Activated CD4-positive, alpha-beta T cell treated with anti-CD3 and anti-CD28 coated beads, Interleukin-2, amount 10 ng/mL, durations not matched to agents 24 days and 14 days (primary cell): ENCODE results near the gene NFS1. TPM values are rescaled to one million over a fixed set of nuclear protein-coding genes. Genes with fewer than 3 reads are reported as not detected.

Experiments
- DNase-seq: peaks from one replicate; pipeline ENCODE4 v3.0.0; 2022
- H3K27ac Mint-ChIP-seq: one replicate; pipeline ENCODE4 v1.8.0; 2022; ENCODE audit warnings: mild to moderate bottlenecking, mixed read lengths
- H3K27me3 Mint-ChIP-seq: one replicate; pipeline ENCODE4 v1.8.0; 2022; ENCODE audit warnings: mixed read lengths
- H3K36me3 Mint-ChIP-seq: one replicate; pipeline ENCODE4 v1.8.0; 2022; ENCODE audit warnings: low read depth, mild to moderate bottlenecking, mixed read lengths
- H3K4me1 Mint-ChIP-seq: one replicate; pipeline ENCODE4 v1.8.0; 2021; ENCODE audit warnings: mixed read lengths
- H3K4me3 Mint-ChIP-seq: one replicate; pipeline ENCODE4 v1.8.0; 2022; ENCODE audit warnings: mild to moderate bottlenecking, moderate library complexity, mixed read lengths
- H3K9me3 Mint-ChIP-seq: one replicate; pipeline ENCODE4 v1.8.0; 2021; ENCODE audit warnings: mixed read lengths
- intact Hi-C: fragments of 100-400 bp; cut with micrococcal nuclease; formaldehyde crosslinking; loops from one replicate; pipeline ENCODE4 v1.15.1; 2023
- total RNA-seq: library from RNA; stranded (reverse); gene quantifications from 2 replicates; pipeline ENCODE4 v1.2.3, GENCODE V29; 2022

Gene NFS1
- total RNA-seq, 1 donor from 2014 or later = 42.8 TPM

- Mint-ChIP-seq H3K27ac (peak overlapping the region; percentile 99), H3K27me3 (no peaks in the 10 kb centered on the region), H3K36me3 (peaks cover 42% of the 10 kb centered on the region), H3K4me3 (peak overlapping the region; percentile 91), H3K9me3 (no peaks in the 10 kb centered on the region), H3K4me1 (peaks cover 48% of the 10 kb centered on the region)
- intact Hi-C loops = loop anchor here (1.0 to 5.0 kb wide), 3 partner anchors 46 to 290 kb away; partner anchors contain the start of gene SCAND1
- DNase-seq = peak; percentile 62
Observed at GRCh38 chr20:35662551-35662950, 36.6 kb downstream of the NFS1 start.

- peaks cover 49% of the 10 kb centered on the region for H3K36me3 Mint-ChIP-seq
- H3K4me1 Mint-ChIP-seq = peaks cover 54% of the 10 kb centered on the region
- no peaks in the 10 kb centered on the region for H3K27me3 Mint-ChIP-seq
- intact Hi-C loops = loop anchor here (1.0 to 5.0 kb wide), 3 partner anchors 46 to 290 kb away; partner anchors contain the start of gene SCAND1
- H3K9me3 Mint-ChIP-seq = no peaks in the 10 kb centered on the region
- no peak for DNase-seq
- H3K4me3 Mint-ChIP-seq = peak overlapping the region; percentile 91
- H3K27ac Mint-ChIP-seq = peak overlapping the region; percentile 99
Observed at GRCh38 chr20:35661908-35662307, 37.2 kb downstream of the NFS1 start.

- Mint-ChIP-seq H3K9me3 (no peaks in the 10 kb centered on the region), H3K27ac (peak overlapping the region; percentile 99), H3K36me3 (peaks cover 52% of the 10 kb centered on the region), H3K4me1 (peaks cover 57% of the 10 kb centered on the region), H3K27me3 (no peaks in the 10 kb centered on the region), H3K4me3 (peak overlapping the region; percentile 91)
- DNase-seq = peak; percentile 62
- intact Hi-C loops = loop anchor here (5.0 kb wide), 2 partner anchors 59 to 291 kb away; partner anchors contain the start of gene SCAND1
Observed at GRCh38 chr20:35661053-35661452, 38.1 kb downstream of the NFS1 start.

DNA sequence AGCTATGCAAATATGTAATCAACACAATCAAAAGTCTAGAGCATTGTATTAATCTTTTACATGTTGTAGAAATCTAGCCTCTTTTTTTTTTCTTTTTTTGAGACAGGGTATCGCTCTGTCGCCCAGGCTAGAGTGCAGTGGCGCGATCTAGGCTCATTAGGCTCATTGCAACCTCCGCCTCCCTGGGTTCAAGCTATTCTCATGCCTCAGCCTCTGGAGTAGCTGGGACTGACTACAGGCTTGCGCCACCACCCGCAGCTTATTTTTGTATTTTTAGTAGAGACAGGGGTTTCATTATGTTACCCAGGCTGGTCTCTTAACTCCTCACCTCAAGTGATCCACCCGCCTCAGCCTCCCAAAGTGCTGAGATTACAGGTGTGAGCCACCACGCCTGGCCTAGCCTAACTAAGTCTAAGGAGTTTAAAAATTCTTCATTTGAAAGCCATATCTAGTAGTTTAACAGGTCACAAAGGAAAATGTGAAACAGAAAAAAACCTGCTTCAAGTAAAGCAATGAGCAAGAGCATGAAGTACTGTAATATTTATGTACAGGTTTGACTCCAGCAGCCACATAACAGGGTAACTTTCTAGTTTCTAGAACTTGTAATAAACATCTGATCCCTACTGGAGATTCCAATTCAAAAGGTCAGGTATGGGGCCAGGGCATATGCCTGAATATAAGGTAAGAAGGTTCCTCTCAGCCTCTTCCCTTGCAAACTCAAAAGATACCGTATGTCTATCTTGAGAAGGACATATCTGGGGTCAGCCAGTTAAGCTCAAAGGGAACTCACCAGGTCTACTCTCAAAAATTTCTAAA lies 38.8 kb downstream of the NFS1 start:
- peak overlapping the region; percentile 91 for H3K4me3 Mint-ChIP-seq
- intact Hi-C loops = loop anchor here (1.0 to 5.0 kb wide), 4 partner anchors 10 to 292 kb away; partner anchors contain the start of gene SCAND1
- peaks cover 53% of the 10 kb centered on the region for H3K36me3 Mint-ChIP-seq
- DNase-seq = peak; percentile 60
- peaks cover 57% of the 10 kb centered on the region for H3K4me1 Mint-ChIP-seq
- peak overlapping the region; percentile 99 for H3K27ac Mint-ChIP-seq
- no peaks in the 10 kb centered on the region for H3K9me3 Mint-ChIP-seq
- H3K27me3 Mint-ChIP-seq = no peaks in the 10 kb centered on the region

DNA sequence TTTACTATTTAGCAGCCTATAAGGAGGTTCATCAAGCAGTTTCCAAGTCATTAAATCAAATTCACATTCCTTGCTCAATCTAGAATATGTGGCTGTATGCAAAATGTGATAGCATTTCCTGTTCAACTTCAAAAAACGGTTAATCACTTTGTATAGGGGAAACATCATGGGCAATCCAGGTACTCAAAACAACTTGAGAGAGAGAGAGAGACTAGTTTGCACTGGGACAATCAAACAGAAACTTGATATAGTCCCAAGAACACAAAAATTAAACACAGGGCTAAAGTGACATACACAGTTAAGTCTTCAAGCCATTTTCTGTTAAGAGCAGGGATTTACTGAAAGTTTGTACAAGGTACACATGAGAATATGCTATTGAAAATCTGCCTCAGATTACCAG lies 41.9 kb downstream of the NFS1 start:
- no peak for DNase-seq
- H3K4me1 Mint-ChIP-seq = peaks cover 42% of the 10 kb centered on the region
- no peaks in the 10 kb centered on the region for H3K9me3 Mint-ChIP-seq
- peak overlapping the region; percentile 70 for H3K27ac Mint-ChIP-seq
- H3K27me3 Mint-ChIP-seq = no peaks in the 10 kb centered on the region
- H3K36me3 Mint-ChIP-seq = peaks cover 35% of the 10 kb centered on the region
- intact Hi-C loops = no loop called here
- H3K4me3 Mint-ChIP-seq = peak overlapping the region; percentile 58

DNA sequence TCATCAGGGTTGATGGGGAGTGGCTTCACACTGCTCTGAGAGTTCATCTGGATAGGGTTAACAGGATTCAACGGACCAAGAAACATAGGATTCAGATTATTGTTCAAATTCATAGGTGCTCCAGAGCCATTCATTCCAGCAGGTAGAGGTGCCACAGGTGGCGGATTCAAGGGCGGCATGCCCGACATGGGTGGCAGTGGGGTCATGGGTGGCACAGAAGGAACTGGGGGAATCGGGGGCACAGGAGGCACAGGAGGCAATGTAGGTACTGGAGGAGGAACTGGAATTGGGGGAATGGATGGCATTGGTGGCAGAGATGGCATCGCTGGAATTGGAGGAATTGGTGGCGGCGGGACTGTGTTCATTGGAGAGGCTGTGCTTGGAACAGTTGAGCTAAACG lies 44.7 kb downstream of the NFS1 start:
- intact Hi-C loops = no loop called here
- peaks cover 38% of the 10 kb centered on the region for H3K36me3 Mint-ChIP-seq
- no peak overlapping the region for H3K27ac Mint-ChIP-seq
- no peak for DNase-seq
- H3K27me3 Mint-ChIP-seq = no peaks in the 10 kb centered on the region
- H3K4me1 Mint-ChIP-seq = peaks cover 29% of the 10 kb centered on the region
- no peak overlapping the region for H3K4me3 Mint-ChIP-seq
- H3K9me3 Mint-ChIP-seq = no peaks in the 10 kb centered on the region

DNA sequence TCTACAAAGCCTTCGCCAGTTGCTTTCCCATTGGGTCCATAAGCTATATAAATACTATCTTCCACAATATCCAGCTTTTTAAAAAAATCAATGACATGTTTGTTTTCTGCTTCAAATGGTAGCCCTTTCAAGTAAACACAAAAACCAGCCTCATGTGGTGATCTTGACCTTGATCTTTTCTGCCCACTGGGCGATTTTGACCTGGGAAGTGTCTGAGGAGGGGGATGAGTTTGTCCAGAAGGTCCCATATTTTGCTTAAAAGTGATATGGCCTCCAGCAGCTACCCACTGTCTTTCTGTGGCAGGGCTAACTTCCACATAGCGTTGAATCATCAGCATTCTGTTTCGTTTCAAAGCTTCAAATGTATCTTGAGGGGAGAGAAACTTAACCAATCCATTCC lies 45.3 kb downstream of the NFS1 start:
- Mint-ChIP-seq H3K27ac (no peak overlapping the region), H3K4me3 (no peak overlapping the region), H3K27me3 (no peaks in the 10 kb centered on the region), H3K36me3 (peaks cover 37% of the 10 kb centered on the region), H3K9me3 (no peaks in the 10 kb centered on the region), H3K4me1 (peaks cover 26% of the 10 kb centered on the region)
- intact Hi-C loops = no loop called here
- no peak for DNase-seq

- no peaks in the 10 kb centered on the region for H3K9me3 Mint-ChIP-seq
Observed at GRCh38 chr20:35653430-35653734, 45.8 kb downstream of the NFS1 start.

GRCh38 chr20:35652641-35653429 lies 46.3 kb downstream of the NFS1 start:
- Mint-ChIP-seq H3K4me1 (peaks cover 25% of the 10 kb centered on the region), H3K27ac (no peak overlapping the region), H3K36me3 (peaks cover 44% of the 10 kb centered on the region), H3K9me3 (no peaks in the 10 kb centered on the region), H3K4me3 (no peak overlapping the region), H3K27me3 (no peaks in the 10 kb centered on the region)
- intact Hi-C loops = no loop called here
- DNase-seq = no peak

More at GRCh38 chr20:35653430-35653734, 45.8 kb downstream of the NFS1 start:
- no peak overlapping the region for H3K27ac Mint-ChIP-seq
- peaks cover 39% of the 10 kb centered on the region for H3K36me3 Mint-ChIP-seq
- H3K4me3 Mint-ChIP-seq = no peak overlapping the region
- intact Hi-C loops = no loop called here
- peaks cover 26% of the 10 kb centered on the region for H3K4me1 Mint-ChIP-seq
- DNase-seq = no peak
- H3K27me3 Mint-ChIP-seq = no peaks in the 10 kb centered on the region

DNA sequence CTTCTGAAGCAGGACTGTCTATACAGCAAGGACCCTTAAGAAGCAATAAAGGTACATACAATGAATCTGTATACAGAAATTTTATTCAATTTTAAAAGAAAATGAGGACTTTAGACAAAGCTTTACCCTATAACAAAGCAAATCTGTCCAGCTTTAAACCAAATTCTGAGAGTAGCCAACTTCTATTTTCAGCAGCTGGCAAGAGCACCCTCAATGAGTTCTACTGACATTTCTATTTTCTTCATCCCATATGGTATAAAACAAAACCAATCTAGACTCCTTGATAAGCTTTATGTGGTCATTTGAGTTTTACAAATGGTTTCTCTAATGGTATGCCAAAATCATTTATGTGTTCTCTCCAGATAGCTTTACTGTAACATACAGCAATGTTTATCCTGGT lies 47.2 kb downstream of the NFS1 start:
- H3K9me3 Mint-ChIP-seq = no peaks in the 10 kb centered on the region
- no peak overlapping the region for H3K4me3 Mint-ChIP-seq
- H3K4me1 Mint-ChIP-seq = peaks cover 23% of the 10 kb centered on the region
- no peak for DNase-seq
- intact Hi-C loops = no loop called here
- H3K36me3 Mint-ChIP-seq = peaks cover 42% of the 10 kb centered on the region
- no peaks in the 10 kb centered on the region for H3K27me3 Mint-ChIP-seq
- no peak overlapping the region for H3K27ac Mint-ChIP-seq

GRCh38 chr20:35650632-35651031 lies 48.5 kb downstream of the NFS1 start:
- DNase-seq = no peak
- Mint-ChIP-seq H3K36me3 (peaks cover 38% of the 10 kb centered on the region), H3K27ac (peak overlapping the region; percentile 11), H3K9me3 (no peaks in the 10 kb centered on the region), H3K4me1 (peaks cover 24% of the 10 kb centered on the region), H3K4me3 (no peak overlapping the region), H3K27me3 (no peaks in the 10 kb centered on the region)
- intact Hi-C loops = loop anchor here (1.0 kb wide), 1 partner anchor 10 kb away; no protein-coding TSS in a partner anchor

GRCh38 chr20:35648836-35649235 lies 50.3 kb downstream of the NFS1 start:
- Mint-ChIP-seq H3K4me1 (peaks cover 29% of the 10 kb centered on the region), H3K27me3 (no peaks in the 10 kb centered on the region), H3K9me3 (no peaks in the 10 kb centered on the region), H3K36me3 (peaks cover 40% of the 10 kb centered on the region), H3K27ac (peak overlapping the region; percentile 29), H3K4me3 (no peak overlapping the region)
- DNase-seq = no peak
- intact Hi-C loops = no loop called here

DNA sequence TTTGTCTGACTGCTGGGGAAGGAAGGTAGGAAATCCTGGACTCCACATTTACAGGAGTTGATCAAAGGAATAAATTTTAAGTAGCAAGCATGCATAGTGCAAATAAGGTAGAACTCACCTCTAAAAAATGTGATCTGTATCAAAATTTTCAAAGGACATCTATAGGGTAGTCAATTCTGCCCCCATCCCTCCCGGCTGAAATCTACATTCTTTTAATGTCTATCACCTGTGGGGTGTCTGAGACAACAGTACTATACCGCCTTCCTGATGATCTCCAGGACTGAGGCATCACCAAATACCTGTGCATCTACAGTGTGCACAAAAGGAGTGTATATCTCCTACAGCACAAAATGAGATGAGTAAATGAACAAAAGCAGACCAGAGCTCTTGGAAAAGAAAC lies 54.3 kb downstream of the NFS1 start:
- peaks cover 43% of the 10 kb centered on the region for H3K4me1 Mint-ChIP-seq
- H3K27ac Mint-ChIP-seq = no peak overlapping the region

DNA sequence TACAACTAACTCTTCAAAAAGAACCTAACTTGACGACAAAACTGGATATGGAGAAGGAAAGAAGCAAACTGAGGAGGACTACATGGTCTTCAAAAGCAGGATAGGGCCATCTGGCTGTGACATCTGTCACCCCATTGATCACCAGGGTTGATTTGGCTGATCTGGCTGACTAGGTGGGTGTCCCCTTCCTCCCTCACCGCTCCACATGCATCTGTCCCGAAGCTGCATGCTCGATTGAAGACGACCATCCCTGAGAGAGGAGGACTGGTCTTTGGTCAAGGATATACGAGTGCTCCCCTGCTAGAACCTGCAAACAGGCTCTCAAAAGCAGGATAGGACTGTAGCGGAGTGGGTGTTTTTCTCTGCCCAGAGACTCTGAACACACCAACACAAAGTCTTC lies 56.1 kb downstream of the NFS1 start:
- Mint-ChIP-seq H3K9me3 (no peaks in the 10 kb centered on the region), H3K27ac (no peak overlapping the region), H3K4me3 (no peak overlapping the region), H3K4me1 (peaks cover 39% of the 10 kb centered on the region), H3K27me3 (no peaks in the 10 kb centered on the region), H3K36me3 (peaks cover 13% of the 10 kb centered on the region)
- no peak for DNase-seq
- intact Hi-C loops = no loop called here

More for the DNA sequence above, 54.3 kb downstream of the NFS1 start:
- H3K36me3 Mint-ChIP-seq = peaks cover 27% of the 10 kb centered on the region
- DNase-seq = no peak
- no peaks in the 10 kb centered on the region for H3K27me3 Mint-ChIP-seq
- intact Hi-C loops = no loop called here
- H3K4me3 Mint-ChIP-seq = no peak overlapping the region
- H3K9me3 Mint-ChIP-seq = no peaks in the 10 kb centered on the region
